Activated naive CD4-positive, alpha-beta T cell (primary cell): ENCODE measurements around the gene PCDHB1.
"Not testable (repeated sequence)": the region's sequence is repeated elsewhere in the genome, so short reads cannot be mapped to it uniquely, and the experiment has no call there.

ENCODE experiments used
- DNase-seq, 4 experiments: peaks; one replicate each; lab custom pipeline; 2025; lab: John Stamatoyannopoulos, UW

The PCDHB1 gene

DNA sequence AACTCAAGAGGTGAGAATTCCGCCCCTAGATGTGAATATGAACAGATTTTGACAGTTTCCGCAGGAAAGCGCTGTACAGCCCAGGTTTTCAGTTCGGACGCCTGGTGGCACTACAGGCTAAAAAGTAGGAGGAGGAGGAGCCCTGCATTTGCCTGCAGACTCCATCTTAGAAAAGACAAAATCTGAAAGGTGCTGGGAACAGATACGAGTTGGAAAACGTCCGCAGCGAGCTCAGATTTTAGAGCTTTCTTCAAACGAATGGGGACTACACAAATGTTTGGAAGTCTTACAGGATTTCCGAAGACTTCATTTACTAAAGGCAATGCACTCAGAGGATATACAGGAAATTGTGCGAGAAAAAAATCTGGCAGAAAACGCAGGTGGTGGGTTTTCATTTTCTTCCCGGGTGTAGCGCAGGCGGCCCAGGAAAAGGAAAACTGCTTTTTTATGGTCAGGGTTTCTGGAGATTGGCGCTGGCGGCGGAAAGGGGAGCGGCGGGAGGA lies 33.4 kb downstream of the PCDHB1 start:
- peak in 1 of 4 experiments; percentile 2 for DNase-seq

DNA sequence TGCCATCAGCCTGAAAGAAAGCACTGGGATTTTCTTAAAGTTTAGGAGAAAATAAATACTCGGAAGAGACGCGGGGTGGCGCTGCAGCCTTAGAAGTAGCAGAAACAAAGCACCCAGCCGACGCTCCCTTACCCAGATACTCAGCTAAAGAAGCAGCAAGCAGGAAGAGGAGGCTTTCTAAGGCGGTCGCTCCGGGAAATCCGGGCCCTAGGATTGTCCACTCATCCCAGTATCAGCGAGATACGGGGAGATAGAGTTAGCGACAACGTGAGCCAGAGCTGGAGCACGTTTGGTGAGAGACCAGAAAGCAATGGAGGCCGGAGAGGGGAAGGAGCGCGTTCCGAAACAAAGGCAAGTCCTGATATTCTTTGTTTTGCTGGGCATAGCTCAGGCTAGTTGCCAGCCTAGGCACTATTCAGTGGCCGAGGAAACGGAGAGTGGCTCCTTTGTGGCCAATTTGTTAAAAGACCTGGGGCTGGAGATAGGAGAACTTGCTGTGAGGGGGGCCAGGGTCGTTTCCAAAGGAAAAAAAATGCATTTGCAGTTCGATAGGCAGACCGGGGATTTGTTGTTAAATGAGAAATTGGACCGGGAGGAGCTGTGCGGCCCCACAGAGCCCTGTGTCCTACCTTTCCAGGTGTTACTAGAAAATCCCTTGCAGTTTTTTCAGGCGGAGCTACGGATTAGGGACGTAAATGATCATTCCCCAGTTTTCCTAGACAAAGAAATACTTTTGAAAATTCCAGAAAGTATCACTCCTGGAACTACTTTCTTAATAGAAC lies 43.5 kb downstream of the PCDHB1 start, which contains the start of gene PCDHB2:
TSS of gene PCDHB2 (plus strand) at position 135 of the 782 bp plus-strand sequence. CDS start at position 311, 176 bp downstream.
- no peak for DNase-seq

DNA sequence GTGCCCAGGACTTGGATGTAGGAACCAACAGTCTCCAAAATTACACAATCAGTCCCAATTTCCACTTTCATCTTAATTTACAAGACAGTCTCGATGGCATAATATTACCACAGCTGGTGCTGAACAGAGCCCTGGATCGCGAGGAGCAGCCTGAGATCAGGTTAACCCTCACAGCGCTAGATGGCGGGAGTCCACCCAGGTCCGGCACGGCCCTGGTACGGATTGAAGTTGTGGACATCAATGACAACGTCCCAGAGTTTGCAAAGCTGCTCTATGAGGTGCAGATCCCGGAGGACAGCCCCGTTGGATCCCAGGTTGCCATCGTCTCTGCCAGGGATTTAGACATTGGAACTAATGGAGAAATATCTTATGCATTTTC lies 44.1 kb downstream of the PCDHB1 start:
- no peak for DNase-seq

DNA sequence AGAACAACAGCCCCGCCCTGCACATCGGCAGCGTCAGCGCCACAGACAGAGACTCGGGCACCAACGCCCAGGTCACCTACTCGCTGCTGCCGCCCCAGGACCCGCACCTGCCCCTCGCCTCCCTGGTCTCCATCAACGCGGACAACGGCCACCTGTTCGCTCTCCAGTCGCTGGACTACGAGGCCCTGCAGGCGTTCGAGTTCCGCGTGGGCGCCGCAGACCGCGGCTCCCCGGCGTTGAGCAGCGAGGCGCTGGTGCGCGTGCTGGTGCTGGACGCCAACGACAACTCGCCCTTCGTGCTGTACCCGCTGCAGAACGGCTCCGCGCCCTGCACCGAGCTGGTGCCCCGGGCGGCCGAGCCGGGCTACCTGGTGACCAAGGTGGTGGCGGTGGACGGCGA lies 45.0 kb downstream of the PCDHB1 start:
- not testable (repeated sequence) for DNase-seq

DNA sequence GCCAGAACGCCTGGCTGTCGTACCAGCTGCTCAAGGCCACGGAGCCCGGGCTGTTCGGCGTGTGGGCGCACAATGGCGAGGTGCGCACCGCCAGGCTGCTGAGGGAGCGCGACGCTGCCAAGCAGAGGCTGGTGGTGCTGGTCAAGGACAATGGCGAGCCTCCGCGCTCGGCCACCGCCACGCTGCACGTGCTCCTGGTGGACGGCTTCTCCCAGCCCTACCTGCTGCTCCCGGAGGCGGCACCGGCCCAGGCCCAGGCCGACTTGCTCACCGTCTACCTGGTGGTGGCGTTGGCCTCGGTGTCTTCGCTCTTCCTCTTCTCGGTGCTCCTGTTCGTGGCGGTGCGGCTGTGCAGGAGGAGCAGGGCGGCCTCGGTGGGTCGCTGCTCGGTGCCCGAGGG lies 45.4 kb downstream of the PCDHB1 start:
- not testable (repeated sequence) for DNase-seq

DNA sequence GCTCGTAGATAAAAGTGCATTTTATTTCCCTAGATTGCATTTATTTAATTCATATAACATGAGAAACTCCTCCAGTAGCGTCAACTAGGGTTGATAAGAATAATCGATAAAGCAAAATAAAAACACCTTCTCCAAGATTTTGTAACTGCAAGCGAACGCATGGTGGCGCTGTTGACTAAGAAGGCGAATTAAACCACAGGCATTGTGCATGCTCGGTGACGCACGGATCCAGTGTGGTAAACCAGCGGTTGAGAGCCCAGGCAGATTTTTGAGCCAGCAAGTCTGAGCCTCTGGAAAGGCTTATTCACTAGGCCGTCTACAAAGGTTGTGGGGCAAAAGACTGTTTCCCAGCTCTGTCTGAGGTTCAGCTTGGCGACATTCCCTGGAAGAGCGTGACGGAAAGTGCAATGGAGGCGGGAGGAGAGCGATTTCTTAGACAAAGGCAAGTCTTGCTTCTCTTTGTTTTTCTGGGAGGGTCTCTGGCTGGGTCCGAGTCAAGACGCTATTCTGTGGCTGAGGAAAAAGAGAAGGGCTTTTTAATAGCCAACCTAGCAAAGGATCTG lies 49.1 kb downstream of the PCDHB1 start, which contains the start of gene PCDHB3:
TSS of gene PCDHB3 (plus strand) at position 231 of the 563 bp plus-strand sequence. CDS start at position 408, 177 bp downstream.
- no peak for DNase-seq

DNA sequence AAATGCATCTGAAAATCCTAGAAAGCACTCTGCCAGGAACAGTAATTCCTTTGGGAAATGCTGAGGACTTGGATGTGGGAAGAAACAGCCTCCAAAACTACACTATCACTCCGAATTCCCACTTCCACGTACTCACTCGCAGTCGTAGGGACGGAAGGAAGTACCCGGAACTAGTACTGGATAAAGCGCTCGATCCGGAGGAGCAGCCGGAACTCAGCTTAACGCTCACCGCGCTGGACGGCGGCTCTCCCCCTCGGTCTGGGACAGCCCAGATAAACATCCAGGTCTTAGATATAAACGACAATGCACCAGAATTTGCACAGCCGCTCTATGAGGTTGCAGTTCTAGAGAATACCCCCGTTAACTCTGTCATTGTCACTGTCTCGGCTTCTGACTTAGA lies 49.9 kb downstream of the PCDHB1 start:
- no peak for DNase-seq

DNA sequence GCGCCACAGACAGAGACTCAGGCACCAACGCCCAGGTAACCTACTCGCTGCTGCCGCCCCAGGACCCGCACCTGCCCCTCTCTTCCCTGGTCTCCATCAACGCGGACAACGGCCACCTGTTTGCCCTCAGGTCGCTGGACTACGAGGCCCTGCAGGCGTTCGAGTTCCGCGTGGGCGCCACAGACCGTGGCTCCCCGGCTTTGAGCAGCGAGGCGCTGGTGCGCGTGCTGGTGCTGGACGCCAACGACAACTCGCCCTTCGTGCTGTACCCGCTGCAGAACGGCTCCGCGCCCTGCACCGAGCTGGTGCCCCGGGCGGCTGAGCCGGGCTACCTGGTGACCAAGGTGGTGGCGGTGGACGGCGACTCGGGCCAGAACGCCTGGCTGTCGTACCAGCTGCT lies 50.9 kb downstream of the PCDHB1 start:
- not testable (repeated sequence) for DNase-seq

DNA sequence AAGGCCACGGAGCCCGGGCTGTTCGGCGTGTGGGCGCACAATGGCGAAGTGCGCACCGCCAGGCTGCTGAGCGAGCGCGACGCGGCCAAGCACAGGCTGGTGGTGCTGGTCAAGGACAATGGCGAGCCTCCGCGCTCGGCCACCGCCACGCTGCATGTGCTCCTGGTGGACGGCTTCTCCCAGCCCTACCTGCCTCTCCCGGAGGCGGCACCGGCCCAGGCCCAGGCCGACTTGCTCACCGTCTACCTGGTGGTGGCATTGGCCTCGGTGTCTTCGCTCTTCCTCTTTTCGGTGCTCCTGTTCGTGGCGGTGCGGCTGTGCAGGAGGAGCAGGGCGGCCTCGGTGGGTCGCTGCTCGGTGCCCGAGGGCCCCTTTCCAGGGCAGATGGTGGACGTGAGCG lies 51.3 kb downstream of the PCDHB1 start:
- DNase-seq: not testable (repeated sequence)

DNA sequence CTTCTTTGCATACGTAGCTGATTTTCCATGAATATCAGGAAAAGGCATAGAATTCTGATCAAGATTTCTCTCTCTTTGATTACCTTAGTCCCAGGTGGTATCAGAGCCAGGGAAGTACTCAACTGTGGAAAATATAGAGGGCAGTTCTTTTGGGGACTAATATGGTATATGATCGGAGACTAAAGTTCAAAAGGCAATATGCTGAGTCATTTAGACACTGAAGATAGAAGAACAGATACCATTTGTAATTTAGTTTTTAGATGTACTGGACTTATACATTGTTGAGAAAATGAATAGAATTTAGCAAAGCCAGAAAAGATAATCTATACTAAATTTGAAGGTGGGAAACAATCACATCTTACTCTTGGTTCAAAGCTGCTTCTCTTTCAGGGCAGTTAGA lies 54.2 kb downstream of the PCDHB1 start:
- DNase-seq: no peak
